H1 (cell line): ENCODE measurements around the gene GET3. TPM values are rescaled to one million over a fixed set of nuclear protein-coding genes. Genes with fewer than 3 reads are reported as not detected.
A peak's percentile ranks its signal among the peaks of the same experiment; 100 is the strongest.

Experiments
- ASH2L ChIP-seq: fragments of 200-600, 300-600 bp; sonication (generic); IDR thresholded peaks from one replicate; pipeline ENCODE4 v1.7.1; 2017; ENCODE audit warnings: low read length
- CBX8 ChIP-seq: fragments of 300-800, 300-1000 bp; sonication (generic); IDR thresholded peaks from 2 replicates; pipeline ENCODE4 v1.7.1; 2016; ENCODE audit warnings: low read depth, low read length, borderline replicate concordance
- CTBP2 ChIP-seq: IDR thresholded peaks from 2 replicates; pipeline ENCODE4 v1.7.0; 2011; ENCODE audit warnings: borderline replicate concordance, mild to moderate bottlenecking, moderate library complexity, mixed read lengths, low read length; ENCODE audit not compliant: insufficient read depth, insufficient read length
- CTCF ChIP-seq, 3 experiments: IDR thresholded peaks; 1 replicate in 2 of 3; 2 replicates in 1 of 3; pipeline versions ENCODE4 v1.5.1 to v1.6.1; 2011; ENCODE audit warnings: low read length in 3 of 3, mild to moderate bottlenecking in 3 of 3, inconsistent platforms in 2 of 3, low read depth in 1 of 3, moderate library complexity in 1 of 3; ENCODE audit not compliant: insufficient read depth in 1 of 3; ENCODE audit errors: control extremely low read depth in 1 of 3
- MAX ChIP-seq: IDR thresholded peaks from 2 replicates; pipeline ENCODE4 v1.6.1; 2012; ENCODE audit warnings: inconsistent platforms
- PHF8 ChIP-seq: fragments of 200-600 bp; sonication (generic); conservative IDR thresholded peaks from 2 replicates; pipeline ENCODE4 v1.7.1; 2012; ENCODE audit warnings: low read depth, mild to moderate bottlenecking, inconsistent platforms, low read length, moderate library complexity
- POU5F1 ChIP-seq: IDR thresholded peaks from 2 replicates; pipeline ENCODE4 v1.6.1; 2011; ENCODE audit warnings: low read depth, mild to moderate bottlenecking, low read length, moderate library complexity
- RAD21 ChIP-seq, 2 experiments: IDR thresholded peaks in 1 of 2; conservative IDR thresholded peaks in 1 of 2; 2 replicates each; pipeline ENCODE4 v1.6.1; 2011; ENCODE audit warnings: low read depth in 2 of 2, low read length in 2 of 2, improper control_type of control experiment in 1 of 2, inconsistent platforms in 1 of 2, mild to moderate bottlenecking in 1 of 2, moderate library complexity in 1 of 2
- ZNF274 ChIP-seq: IDR thresholded peaks from 2 replicates; pipeline ENCODE4 v1.7.0; 2012; ENCODE audit warnings: low read length, borderline replicate concordance; ENCODE audit errors: extremely low read depth
- polyA plus RNA-seq, 7 experiments: library from polyadenylated mRNA; depleted of rRNA in 3 of 7; stranded (reverse) in 5 of 7; unstranded in 2 of 7; fragments of >200 nt in 5 of 7; fragments of 200-250 nt in 2 of 7; gene quantifications; 1 replicate in 5 of 7; 2 replicates in 1 of 7; 4 replicates in 1 of 7; pipeline versions ENCODE4 v1.2.1 to v1.2.3, GENCODE V29; 2011 to 2013; ENCODE audit warnings: missing spikeins in 2 of 7, mixed read lengths in 2 of 7
- total RNA-seq: library from RNA; stranded (reverse); fragmentation: NEBNext Ultra II Directional; extraction: Animal tissue kit (Norgen Biotek cat#: 25700); gene quantifications from 2 replicates; pipeline ENCODE4 v1.2.1, GENCODE V29; 2021
- TF ChIP-seq, protein P1 (sequence below): IDR thresholded peaks from 2 replicates; pipeline ENCODE4 v1.6.1; 2012; ENCODE audit warnings: low read length, inconsistent platforms

GET3 gene
- total and polyA plus RNA-seq, 2 of the 8 experiments (the other 6 are each of a cell fraction or from before 2014, with no cell fraction given), result 105 to 297 TPM

DNA sequence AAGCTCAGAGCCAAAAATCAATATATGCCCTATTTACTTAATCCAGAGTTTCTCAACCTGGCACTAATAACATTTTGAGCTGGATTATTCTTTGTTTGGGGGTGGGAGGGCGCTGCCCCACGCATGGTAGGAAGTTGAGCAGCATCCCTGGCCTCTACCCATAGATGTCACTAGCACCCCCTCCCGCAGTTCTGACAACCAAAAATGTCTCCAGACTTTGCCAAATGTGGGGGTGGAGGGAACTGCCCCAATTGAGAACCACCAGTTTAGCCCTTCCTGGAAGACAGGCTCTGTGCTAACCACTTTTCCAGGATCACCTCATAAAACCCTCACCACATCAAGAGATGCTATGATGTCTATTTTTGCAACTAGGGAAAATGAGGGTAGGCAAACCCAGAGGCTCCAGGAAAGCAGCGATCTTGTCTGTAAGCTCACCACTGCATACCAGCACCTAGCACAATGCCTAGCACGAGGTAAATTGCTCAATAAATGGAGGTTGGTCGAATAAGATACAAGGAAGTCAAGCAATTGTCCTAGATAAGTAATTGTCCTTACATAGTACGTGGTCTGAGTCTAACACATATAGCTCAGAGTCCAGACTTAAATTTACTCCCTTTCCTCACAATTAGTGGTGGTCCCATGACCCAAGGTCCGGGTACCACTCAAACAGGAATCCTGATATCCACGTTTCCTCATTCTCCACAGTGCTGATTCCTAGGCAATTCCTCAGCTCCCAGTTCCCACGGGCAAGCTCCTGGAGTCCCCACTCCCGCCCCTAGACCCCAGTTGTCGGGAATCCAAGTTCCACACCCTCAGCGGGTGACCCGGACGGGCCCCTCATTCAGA lies 3.7 kb upstream of the GET3 start (continued):
- no peak for TF ChIP-seq ZNF274
- 0 out of 2 replicates have a peak, but pooled peaks have one; percentile 12 for TF ChIP-seq MAX
- TF ChIP-seq CTCF (IDR thresholded peaks at IDR 0.05; ENCODE audit: control extremely low read depth in 1 of 3, insufficient read depth in 1 of 3, low read depth in 1 of 3, low read length in 3 of 3), result peak; percentile 46 to 51 (median 49)
- no peak for TF ChIP-seq POU5F1
- TF ChIP-seq, protein P1, sequence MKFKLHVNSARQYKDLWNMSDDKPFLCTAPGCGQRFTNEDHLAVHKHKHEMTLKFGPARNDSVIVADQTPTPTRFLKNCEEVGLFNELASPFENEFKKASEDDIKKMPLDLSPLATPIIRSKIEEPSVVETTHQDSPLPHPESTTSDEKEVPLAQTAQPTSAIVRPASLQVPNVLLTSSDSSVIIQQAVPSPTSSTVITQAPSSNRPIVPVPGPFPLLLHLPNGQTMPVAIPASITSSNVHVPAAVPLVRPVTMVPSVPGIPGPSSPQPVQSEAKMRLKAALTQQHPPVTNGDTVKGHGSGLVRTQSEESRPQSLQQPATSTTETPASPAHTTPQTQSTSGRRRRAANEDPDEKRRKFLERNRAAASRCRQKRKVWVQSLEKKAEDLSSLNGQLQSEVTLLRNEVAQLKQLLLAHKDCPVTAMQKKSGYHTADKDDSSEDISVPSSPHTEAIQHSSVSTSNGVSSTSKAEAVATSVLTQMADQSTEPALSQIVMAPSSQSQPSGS, result no peak
- TF ChIP-seq CBX8, result no peak
- no peak for TF ChIP-seq PHF8
- TF ChIP-seq ASH2L, result no peak
- TF ChIP-seq RAD21 (IDR thresholded peaks at IDR 0.05 in 1 of 2, conservative IDR thresholded peaks at IDR 0.05 in 1 of 2; ENCODE audit: low read depth in 2 of 2, low read length in 2 of 2), result peak; percentile 12 to 25; a peak in 2 of 4 replicates
- no peak for TF ChIP-seq CTBP2
